HG03139 (cell line): ENCODE measurements around the gene DIPK1A.

Source experiments
- ATAC-seq: cut with Tn5 transposase; IDR thresholded peaks from one replicate; pipeline ENCODE4 v1.9.1; 2021; ENCODE audit not compliant: unreplicated experiment

The DIPK1A gene

GRCh38 chr1:92808381-92808780 is 152.9 kb downstream of the DIPK1A start:
- ATAC-seq: no peak

- no peak for ATAC-seq
Observed at GRCh38 chr1:92805216-92805615, 156.0 kb downstream of the DIPK1A start.

DNA sequence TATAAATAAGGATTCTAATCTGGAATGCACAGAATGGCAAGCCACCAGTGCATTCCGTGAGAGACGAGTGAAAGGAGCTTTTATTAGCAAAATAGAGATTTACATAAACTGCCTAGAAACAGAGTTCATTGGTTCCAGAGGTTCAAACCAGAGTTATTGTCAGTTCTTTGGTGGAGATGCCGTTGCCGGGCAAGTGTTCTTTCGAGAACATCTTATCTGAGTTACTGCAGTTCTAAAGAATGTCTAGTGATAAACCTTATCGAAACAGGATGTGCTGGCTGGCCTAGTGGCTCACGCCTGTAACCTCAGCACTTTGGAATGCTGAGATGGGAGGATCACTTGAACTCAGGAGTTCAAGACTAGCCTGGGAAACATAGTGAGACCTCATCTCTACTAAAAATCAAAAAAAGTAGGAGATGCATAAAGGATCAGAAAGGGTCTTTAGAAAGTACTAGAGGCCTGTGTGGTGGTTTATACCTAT is 156.5 kb downstream of the DIPK1A start:
- ATAC-seq: no peak

DNA sequence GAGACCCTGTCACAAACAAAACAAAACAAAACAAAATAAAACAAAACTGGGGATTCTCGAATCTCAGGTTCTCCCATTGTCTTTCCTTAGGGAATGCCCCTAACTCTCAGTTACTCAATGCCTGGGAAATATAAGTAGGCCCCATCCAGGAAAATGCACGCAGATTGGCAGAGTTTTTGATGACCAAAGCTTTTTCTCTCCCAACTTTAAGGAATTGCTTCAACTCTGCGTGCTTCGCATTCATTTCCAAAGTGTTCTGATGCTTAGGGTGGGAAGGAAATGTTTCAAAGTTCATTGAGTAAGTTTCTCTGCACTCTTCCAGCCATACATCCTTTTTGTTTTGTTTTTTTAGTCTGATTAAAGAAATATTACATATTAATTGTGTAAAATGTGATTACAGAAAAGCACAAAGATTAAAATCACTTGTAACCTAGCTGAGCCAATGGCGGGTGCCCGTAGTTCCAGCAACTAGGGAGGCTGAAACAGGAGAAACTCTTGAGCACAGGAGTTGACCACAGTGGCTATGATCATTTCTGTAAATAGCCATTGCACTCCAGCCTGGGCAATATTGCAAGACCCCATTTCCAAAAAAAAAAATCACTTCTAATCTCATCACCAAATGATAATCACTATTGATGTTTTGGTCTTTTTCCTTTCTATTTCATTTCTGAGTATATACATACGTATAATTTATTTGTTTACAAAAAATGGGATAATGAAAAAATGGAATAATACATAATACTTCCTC is 157.9 kb downstream of the DIPK1A start:
- ATAC-seq: no peak

DNA sequence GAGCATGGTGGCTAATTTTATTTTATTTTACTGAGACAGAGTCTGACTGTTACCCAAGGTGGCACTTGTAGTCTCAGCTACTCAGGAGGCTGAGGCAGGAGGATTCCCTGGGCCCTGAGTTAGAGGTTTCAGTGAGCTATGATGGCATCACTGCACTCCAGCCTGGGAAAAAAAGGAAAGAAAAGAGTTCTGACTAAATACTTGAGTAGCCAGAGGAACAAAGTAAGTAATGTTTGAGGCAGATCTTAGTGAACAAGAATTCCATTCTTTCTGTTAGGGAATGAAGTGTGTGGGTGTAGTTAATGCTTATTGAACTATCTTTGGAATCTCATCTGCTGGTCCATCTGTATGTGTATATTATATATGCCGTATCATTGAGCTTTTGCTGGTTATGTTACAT is 163.3 kb downstream of the DIPK1A start:
- ATAC-seq: no peak

GRCh38 chr1:92797297-92797696 is 164.0 kb downstream of the DIPK1A start:
- ATAC-seq: no peak

- no peak for ATAC-seq
Observed at GRCh38 chr1:92795166-92795565, 166.1 kb downstream of the DIPK1A start.

DNA sequence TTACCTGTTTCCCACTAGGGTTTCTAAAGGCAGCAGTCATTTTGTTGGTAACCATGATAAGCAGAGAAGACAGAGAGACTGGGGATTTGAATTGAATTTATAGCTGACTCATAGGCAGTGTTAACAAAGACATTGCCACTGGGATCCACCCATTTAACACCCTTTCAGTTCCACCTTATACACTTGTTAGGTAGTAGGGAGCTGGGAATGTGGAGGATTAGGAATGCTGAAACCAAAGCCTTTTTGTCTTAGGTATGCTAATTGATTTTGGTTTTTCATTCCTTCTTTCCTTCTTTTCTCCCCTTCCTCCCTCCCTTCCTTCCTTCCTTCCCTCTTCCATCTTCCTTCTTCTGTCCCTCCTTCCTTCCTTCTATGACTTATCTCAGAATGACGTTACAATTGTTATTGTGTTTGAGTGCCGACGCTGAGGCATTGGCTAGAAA is 168.9 kb downstream of the DIPK1A start:
- no peak for ATAC-seq
